GM18873 (cell line): ENCODE data around the gene CXCL13.
A peak's percentile ranks its signal among the peaks of the same experiment; 100 is the strongest.
"Not testable (repeated sequence)": the region's sequence is repeated elsewhere in the genome, so short reads cannot be mapped to it uniquely, and the experiment has no call there.

Source experiments
- ATAC-seq: cut with Tn5 transposase; IDR thresholded peaks from one replicate; pipeline ENCODE4 v1.9.1; 2021; ENCODE audit warnings: mild to moderate bottlenecking, moderate library complexity, moderate number of reproducible peaks; ENCODE audit not compliant: unreplicated experiment, low FRiP score

The CXCL13 gene

GRCh38 chr4:77600521-77601451, 4.8 kb upstream of the CXCL13 start:
- ATAC-seq: no peak

GRCh38 chr4:77601614-77602187, 3.9 kb upstream of the CXCL13 start:
- no peak for ATAC-seq

GRCh38 chr4:77613267-77613666, 7.6 kb downstream of the CXCL13 start:
- ATAC-seq: no peak

DNA sequence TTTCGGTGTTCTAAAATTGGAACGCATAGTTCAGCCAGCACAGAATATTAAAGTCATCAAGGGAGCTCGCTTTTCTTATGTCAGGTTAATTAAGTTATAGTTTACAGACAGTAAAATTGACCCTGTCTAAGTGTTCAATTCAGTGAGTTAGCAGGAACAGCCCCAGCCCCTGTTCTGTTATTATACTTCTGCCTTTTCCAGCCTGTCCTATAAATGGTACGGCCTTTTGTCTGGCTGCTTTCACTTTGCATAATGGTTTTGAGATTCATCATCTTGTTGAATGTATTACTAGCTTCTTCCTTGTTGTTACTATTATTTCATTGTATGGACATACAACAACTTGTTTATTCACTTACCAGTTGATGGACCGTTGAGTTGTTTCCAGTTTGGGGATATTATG, 9.5 kb downstream of the CXCL13 start:
- no peak for ATAC-seq

GRCh38 chr4:77617203-77617602, 11.6 kb downstream of the CXCL13 start:
- no peak for ATAC-seq

DNA sequence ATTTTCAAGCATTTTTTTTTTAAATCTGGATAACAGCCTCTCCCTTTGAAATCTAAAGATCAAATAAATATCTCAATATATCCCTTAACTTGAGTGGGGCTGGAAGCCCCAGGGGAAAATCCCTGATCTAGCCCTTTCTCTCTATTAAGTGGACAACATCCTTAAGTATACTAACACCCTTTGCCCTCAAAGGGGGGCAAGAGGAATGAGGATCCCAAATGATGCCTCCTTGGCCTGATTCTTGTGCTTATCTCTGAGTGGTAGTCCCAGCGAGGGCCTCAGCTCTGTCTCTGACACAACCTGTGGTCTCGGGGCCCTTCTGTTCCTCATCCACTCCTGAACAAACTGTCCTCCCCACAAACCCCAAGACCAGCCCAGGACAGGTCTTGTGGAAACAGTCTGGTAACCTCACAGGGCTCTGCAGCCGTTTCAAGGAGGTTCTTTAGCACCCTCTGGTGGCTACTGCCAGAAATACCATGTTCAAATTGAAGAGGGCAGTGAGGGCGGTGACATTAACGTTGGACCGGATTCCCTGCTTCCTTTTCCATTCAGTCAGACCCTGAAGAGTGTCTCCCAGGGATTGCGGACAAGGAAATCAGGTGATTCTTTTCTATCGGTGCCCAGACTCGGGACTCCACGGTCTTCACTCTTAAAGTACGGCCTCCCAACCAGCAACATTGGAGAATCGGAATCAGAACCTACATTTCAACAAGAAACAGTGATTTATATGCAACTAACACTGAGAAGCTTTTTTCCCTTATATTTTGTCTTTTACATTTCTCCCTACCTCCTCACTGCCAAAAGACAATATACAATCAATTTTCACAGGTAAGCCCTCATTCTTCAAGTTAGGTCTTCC, 13.0 kb downstream of the CXCL13 start:
- peak; percentile 72 for ATAC-seq

GRCh38 chr4:77619408-77619807, 13.8 kb downstream of the CXCL13 start:
- no peak for ATAC-seq

DNA sequence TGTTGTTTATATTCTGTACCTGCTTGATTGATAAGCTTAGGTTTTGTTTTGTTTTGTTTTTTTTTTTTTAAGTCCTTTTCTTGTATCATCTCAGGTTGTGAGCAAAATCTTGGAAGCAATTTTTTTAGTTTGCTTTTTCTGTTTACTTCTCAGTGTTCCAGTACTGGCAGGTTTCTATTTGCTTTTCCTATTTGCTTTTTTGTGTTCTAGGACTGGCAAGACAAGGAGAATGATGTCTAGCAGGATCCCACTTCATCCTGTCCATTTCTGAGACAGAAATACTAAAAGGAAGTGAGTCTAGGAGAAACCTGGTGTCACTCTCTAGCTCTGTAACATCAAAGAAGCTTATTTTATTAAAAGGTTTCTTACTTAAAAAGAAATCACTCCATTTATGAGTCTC, 15.6 kb downstream of the CXCL13 start:
- no peak for ATAC-seq

- no peak for ATAC-seq
Measured at GRCh38 chr4:77623091-77623490, 17.5 kb downstream of the CXCL13 start.

- ATAC-seq: no peak
Measured at GRCh38 chr4:77624213-77624612, 18.6 kb downstream of the CXCL13 start.

DNA sequence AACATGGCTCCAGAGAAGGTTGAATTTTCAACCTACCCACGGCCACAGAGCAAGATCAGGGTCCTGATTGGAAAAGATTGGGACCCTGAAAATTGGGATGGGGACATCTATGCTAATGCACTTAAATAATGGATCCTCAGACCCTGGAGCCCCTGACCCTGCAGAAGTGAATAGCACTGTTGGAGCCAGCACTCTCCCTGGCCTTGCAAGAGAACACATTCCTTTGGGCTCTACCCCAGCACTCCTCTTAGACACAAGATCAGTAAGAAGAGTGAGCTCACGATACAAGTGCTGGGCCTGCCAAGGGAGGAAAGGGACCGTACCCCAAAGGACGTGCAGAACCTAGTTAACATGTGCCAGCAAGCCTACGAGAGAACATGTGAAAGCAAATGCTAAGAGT, 19.9 kb downstream of the CXCL13 start:
- ATAC-seq: no peak

- ATAC-seq: peak; percentile 91
Measured at GRCh38 chr4:77629885-77630284, 24.3 kb downstream of the CXCL13 start.

GRCh38 chr4:77631276-77631675, 25.7 kb downstream of the CXCL13 start:
- ATAC-seq: no peak

DNA sequence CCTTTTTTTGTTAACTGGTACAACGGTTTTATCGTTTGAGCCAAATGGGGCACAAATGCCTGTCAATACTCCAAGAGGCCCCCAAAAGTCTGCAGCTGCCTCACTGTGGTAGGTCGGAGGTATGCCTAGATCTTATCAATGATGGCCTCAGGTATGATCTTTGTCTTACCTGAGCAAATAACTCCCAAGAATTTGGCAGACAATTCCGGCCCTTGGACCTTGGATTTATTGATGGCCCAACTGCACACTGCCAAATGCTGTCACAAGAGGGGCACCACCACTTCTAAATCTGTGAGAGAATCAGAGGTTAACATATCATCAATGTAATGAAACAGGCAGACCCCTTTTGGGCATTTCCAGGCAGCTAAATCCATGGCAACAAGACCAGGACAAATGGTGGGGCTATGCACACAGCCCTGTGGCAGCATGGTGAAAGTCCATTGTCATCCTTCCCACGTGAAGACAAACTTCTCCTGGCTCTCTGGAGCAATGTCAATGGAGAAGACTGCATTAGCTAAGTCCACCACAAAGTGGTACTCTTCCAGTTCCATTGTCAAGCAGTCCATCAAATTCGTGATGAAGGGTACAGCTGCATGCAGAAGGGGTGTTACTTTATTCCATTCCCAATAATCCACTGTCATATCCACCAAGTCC, 28.6 kb downstream of the CXCL13 start:
- ATAC-seq: no peak

GRCh38 chr4:77635246-77635645, 29.6 kb downstream of the CXCL13 start:
- ATAC-seq: no peak

- no peak for ATAC-seq
Measured at GRCh38 chr4:77635876-77636275, 30.3 kb downstream of the CXCL13 start.

GRCh38 chr4:77636902-77637301, 31.3 kb downstream of the CXCL13 start:
- ATAC-seq: no peak

- ATAC-seq: not testable (repeated sequence)
Measured at GRCh38 chr4:77644069-77644468, 38.4 kb downstream of the CXCL13 start.

DNA sequence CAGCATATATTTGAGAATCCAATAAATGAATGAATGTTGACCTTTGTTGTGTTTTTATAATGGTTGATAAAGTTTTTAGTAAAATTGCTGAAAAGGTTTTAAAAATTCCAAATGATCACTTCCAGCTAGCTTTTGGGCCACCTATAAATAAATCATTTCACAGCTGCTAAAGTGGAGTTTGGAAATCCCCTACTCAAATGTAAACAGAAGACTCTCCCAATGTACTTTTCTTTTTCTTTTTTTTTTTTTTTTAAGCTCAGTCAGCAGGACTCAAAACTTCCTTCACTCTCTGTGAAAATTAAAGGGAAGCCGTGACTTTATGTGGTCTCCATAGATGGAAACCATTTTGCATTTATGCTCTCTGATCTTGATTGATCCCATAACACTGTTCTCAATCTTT, 45.2 kb downstream of the CXCL13 start:
- ATAC-seq: no peak

DNA sequence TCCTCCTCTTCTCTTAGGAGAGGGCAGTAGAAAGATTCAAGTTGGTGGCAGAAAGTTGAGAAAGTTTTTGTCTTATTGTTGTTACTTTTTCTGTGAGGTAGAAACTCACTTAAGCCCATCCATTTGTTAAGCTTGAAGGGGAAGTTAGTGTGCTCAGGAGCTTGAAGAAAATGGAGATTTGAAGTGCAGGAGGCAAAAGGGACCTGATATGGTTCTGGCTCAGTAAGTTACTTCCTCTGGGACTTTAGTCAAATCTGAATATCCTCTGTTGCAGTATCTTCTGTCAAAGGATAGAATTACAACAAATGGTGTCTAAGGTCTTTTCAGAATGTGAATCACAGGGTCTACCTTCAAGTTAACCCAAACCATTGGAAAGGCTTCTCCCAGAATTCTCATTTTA, 46.2 kb downstream of the CXCL13 start:
- no peak for ATAC-seq
